ENCODE data around the gene JTB. TPM values are rescaled to one million over a fixed set of nuclear protein-coding genes. Genes with fewer than 3 reads are reported as not detected.

The JTB gene
- 106 to 170 TPM (median 153 TPM) in 5 replicates for total RNA-seq (2022; extraction: Qiagen RNA extraction; ENCODE audit: low read depth)

GRCh38 chr1:153977250-153978240 is at the start of gene JTB:
Gene JTB (minus strand): TSS chr1:153977674. CDS start chr1:153977252, 422 bp downstream.

GRCh38 chr1:153990468-153991150 is 13.1 kb upstream of the JTB start, which contains the start of gene RPS27:
Gene RPS27 (plus strand): TSS chr1:153990762. CDS start chr1:153990797, 35 bp downstream.

GRCh38 chr1:153985941-153986761 is 8.7 kb upstream of the JTB start, which contains the start of gene RAB13:
Gene RAB13 (minus strand): TSS chr1:153986339. CDS start chr1:153986236, 103 bp downstream.

GRCh38 chr1:153967107-153967999 is 10.1 kb downstream of the JTB start, which contains the start of gene CREB3L4:
Gene CREB3L4 (plus strand): TSS chr1:153967902. CDS start chr1:153968526, 624 bp downstream.

GRCh38 chr1:153963030-153963849 is 14.2 kb downstream of the JTB start, which contains the start of gene SLC39A1:
Gene SLC39A1 (minus strand): TSS chr1:153963537. CDS start chr1:153962715, 822 bp downstream.

GRCh38 chr1:153958111-153958960 is 19.1 kb downstream of the JTB start, which contains the start of gene CRTC2:
Gene CRTC2 (minus strand): TSS chr1:153958612. CDS start chr1:153958497, 115 bp downstream.

GRCh38 chr1:153946622-153947241 is 30.7 kb downstream of the JTB start, which contains the start of gene DENND4B:
Gene DENND4B (minus strand): TSS chr1:153946718. CDS start chr1:153944374, 2,344 bp downstream.

Other genes with a start within 250 kb of the JTB start
- gene INTS3, start 249.6 kb downstream of the JTB start, total RNA-seq (2022; extraction: Qiagen RNA extraction; ENCODE audit: low read depth) = 14.1 to 20.4 TPM (median 17.7 TPM) in 5 replicates
- gene SLC27A3, start 202.3 kb downstream of the JTB start, total RNA-seq (2022; extraction: Qiagen RNA extraction; ENCODE audit: low read depth) = 0.39 to 1.7 TPM (median 0.92 TPM) in 5 replicates
- 6.8 to 10.3 TPM (median 8.7 TPM) in 5 replicates for gene GATAD2B, start 54.7 kb downstream of the JTB start, total RNA-seq (2022; extraction: Qiagen RNA extraction; ENCODE audit: low read depth)
- gene DENND4B, start 31.0 kb downstream of the JTB start, total RNA-seq (2022; extraction: Qiagen RNA extraction; ENCODE audit: low read depth) = 20.4 to 33.0 TPM (median 31.2 TPM) in 5 replicates
- 33.2 to 45.2 TPM (median 38.3 TPM) in 5 replicates for gene CRTC2, start 19.1 kb downstream of the JTB start, total RNA-seq (2022; extraction: Qiagen RNA extraction; ENCODE audit: low read depth)
- gene SLC39A1, start 14.1 kb downstream of the JTB start, total RNA-seq (2022; extraction: Qiagen RNA extraction; ENCODE audit: low read depth) = 141 to 162 TPM (median 149 TPM) in 5 replicates
- 7.9 to 10.6 TPM (median 9.9 TPM) in 5 replicates for gene CREB3L4, start 9.8 kb downstream of the JTB start, total RNA-seq (2022; extraction: Qiagen RNA extraction; ENCODE audit: low read depth)
- gene RAB13, start 8.7 kb upstream of the JTB start, total RNA-seq (2022; extraction: Qiagen RNA extraction; ENCODE audit: low read depth) = 138 to 159 TPM (median 146 TPM) in 5 replicates
- 4,038 to 7,790 TPM (median 4,623 TPM) in 5 replicates for gene RPS27, start 13.1 kb upstream of the JTB start, total RNA-seq (2022; extraction: Qiagen RNA extraction; ENCODE audit: low read depth)
- not detected in 5 replicates for gene NUP210L, start 177.4 kb upstream of the JTB start, total RNA-seq (2022; extraction: Qiagen RNA extraction; ENCODE audit: low read depth)
- 459 to 630 TPM (median 469 TPM) in 5 replicates for gene TPM3, start 214.4 kb upstream of the JTB start, total RNA-seq (2022; extraction: Qiagen RNA extraction; ENCODE audit: low read depth)
- gene CFAP141, start 228.7 kb upstream of the JTB start, total RNA-seq (2022; extraction: Qiagen RNA extraction; ENCODE audit: low read depth) = 0.61 TPM in 1 of 5 replicates, not detected in the others
- 103 to 115 TPM (median 111 TPM) in 5 replicates for gene UBAP2L, start 243.3 kb upstream of the JTB start, total RNA-seq (2022; extraction: Qiagen RNA extraction; ENCODE audit: low read depth)

Data from A549 treated with RU486 at 1 μM for 4 hours (cell line).